HEK293 (cell line): Measurements from ENCODE around the gene ARHGDIA.
A peak's percentile ranks its signal among the peaks of the same experiment; 100 is the strongest.

Experiments
- CTCF ChIA-PET: fragments of 350-600 bp; formaldehyde crosslinking; extraction: SDS; loops from one replicate; lab custom pipeline; 2021; ENCODE audit warnings: antibody characterized with exemption; lab: Yijun Ruan, JAX
- POLR2A ChIA-PET: fragments of 300-600 bp; formaldehyde crosslinking; extraction: SDS; loops from one replicate; lab custom pipeline; 2020; ENCODE audit warnings: antibody characterized with exemption, inconsistent platforms; lab: Yijun Ruan, JAX
- H3K27ac ChIP-seq: fragments of 200-500 bp; sonication (Bioruptor generic); 2 replicates; pipeline ENCODE4 v1.5.1; 2014; ENCODE audit warnings: low read depth, low read length, control low read depth, inconsistent platforms; ENCODE audit errors: extremely low read depth
- H3K36me3 ChIP-seq, 2 experiments: fragments of 200-500 bp in 1 of 2; sonication (Bioruptor generic) in 1 of 2; 1 replicate in 1 of 2; 2 replicates in 1 of 2; pipeline ENCODE4 v1.5.1; 2014 to 2017; ENCODE audit warnings: inconsistent platforms in 2 of 2, low read length in 2 of 2; ENCODE audit not compliant: control insufficient read depth in 2 of 2, insufficient read depth in 1 of 2
- H3K4me1 ChIP-seq: fragments of 200-500 bp; sonication (Bioruptor generic); 2 replicates; pipeline ENCODE4 v1.5.1; 2014; ENCODE audit warnings: mild to moderate bottlenecking, low read length, inconsistent platforms; ENCODE audit not compliant: control insufficient read depth, insufficient read depth
- H3K4me3 ChIP-seq: 2 replicates; pipeline ENCODE4 v1.5.1; 2011; ENCODE audit warnings: low read depth, mild to moderate bottlenecking, control low read depth, low read length, moderate library complexity
- H3K9me3 ChIP-seq: fragments of 200-500 bp; sonication (Bioruptor generic); 2 replicates; pipeline ENCODE4 v1.5.1; 2014; ENCODE audit warnings: low read depth, low read length, inconsistent platforms; ENCODE audit not compliant: control insufficient read depth, insufficient read depth
- AEBP2 ChIP-seq: fragments of 450-650 bp; formaldehyde crosslinking; IDR thresholded peaks from 2 replicates; pipeline ENCODE4 v1.5.1; 2016; ENCODE audit warnings: missing biosample characterization, missing genetic modification characterization, borderline replicate concordance
- ATF2 ChIP-seq: fragments of 450-650 bp; formaldehyde crosslinking; IDR thresholded peaks from 2 replicates; pipeline ENCODE4 v1.5.1; 2016; ENCODE audit warnings: missing biosample characterization, missing genetic modification characterization, low read depth
- GLI4 ChIP-seq: fragments of 450-650 bp; formaldehyde crosslinking; IDR thresholded peaks from 2 replicates; pipeline ENCODE4 v1.5.1; 2016; ENCODE audit warnings: missing biosample characterization, missing genetic modification characterization
- PATZ1 ChIP-seq: fragments of 450-650 bp; formaldehyde crosslinking; IDR thresholded peaks from 2 replicates; pipeline ENCODE4 v1.5.1; 2016; ENCODE audit warnings: missing biosample characterization, missing genetic modification characterization
- SALL2 ChIP-seq: fragments of 450-650 bp; formaldehyde crosslinking; IDR thresholded peaks from 2 replicates; pipeline ENCODE4 v1.5.0; 2017; ENCODE audit warnings: missing biosample characterization, mild to moderate bottlenecking, missing genetic modification characterization, borderline replicate concordance
- SCRT1 ChIP-seq: fragments of 450-650 bp; formaldehyde crosslinking; IDR thresholded peaks from 2 replicates; pipeline ENCODE4 v1.5.1; 2016; ENCODE audit warnings: missing biosample characterization, missing genetic modification characterization, borderline replicate concordance
- SETDB1 ChIP-seq: IDR thresholded peaks from one replicate; pipeline ENCODE4 v1.6.1; 2017; ENCODE audit warnings: mild to moderate bottlenecking, low read length, moderate library complexity, mixed read lengths; ENCODE audit not compliant: insufficient read length
- WT1 ChIP-seq: fragments of 450-650 bp; formaldehyde crosslinking; IDR thresholded peaks from 2 replicates; pipeline ENCODE4 v1.5.1; 2016; ENCODE audit warnings: missing biosample characterization, missing genetic modification characterization
- ZBTB17 ChIP-seq: fragments of 450-650 bp; formaldehyde crosslinking; IDR thresholded peaks from 2 replicates; pipeline ENCODE4 v1.5.1; 2016; ENCODE audit warnings: missing biosample characterization, missing genetic modification characterization
- ZBTB21 ChIP-seq: fragments of 450-650 bp; formaldehyde crosslinking; IDR thresholded peaks from 2 replicates; pipeline ENCODE4 v1.5.1; 2017; ENCODE audit warnings: missing biosample characterization, missing genetic modification characterization
- ZBTB26 ChIP-seq: fragments of 450-650 bp; formaldehyde crosslinking; optimal IDR thresholded peaks from 2 replicates; pipeline ENCODE3; 2016; ENCODE audit warnings: missing biosample characterization, mild to moderate bottlenecking, missing genetic modification characterization
- ZBTB7A ChIP-seq: fragments of 450-650 bp; formaldehyde crosslinking; IDR thresholded peaks from 2 replicates; pipeline ENCODE4 v1.5.1; 2016; ENCODE audit warnings: low read depth, missing biosample characterization, missing genetic modification characterization
- ZNF140 ChIP-seq: fragments of 450-650 bp; formaldehyde crosslinking; IDR thresholded peaks from 2 replicates; pipeline ENCODE4 v1.5.1; 2016; ENCODE audit warnings: missing biosample characterization, missing genetic modification characterization
- ZNF146 ChIP-seq: fragments of 450-650 bp; formaldehyde crosslinking; IDR thresholded peaks from 2 replicates; pipeline ENCODE4 v1.5.1; 2016; ENCODE audit warnings: missing biosample characterization, missing genetic modification characterization
- ZNF274 ChIP-seq, 2 experiments: fragments of 200-500 bp in 1 of 2; fragments of 450-650 bp in 1 of 2; sonication (Bioruptor generic) in 1 of 2; formaldehyde crosslinking in 1 of 2; IDR thresholded peaks; 2 replicates each; pipeline versions ENCODE4 v1.5.1 to v1.6.1; 2014 to 2016; ENCODE audit warnings: borderline replicate concordance in 1 of 2, inconsistent platforms in 1 of 2, low read length in 1 of 2, missing biosample characterization in 1 of 2, missing genetic modification characterization in 1 of 2
- ZNF362 ChIP-seq: fragments of 450-650 bp; formaldehyde crosslinking; IDR thresholded peaks from 2 replicates; pipeline ENCODE4 v1.5.1; 2016; ENCODE audit warnings: missing biosample characterization, missing genetic modification characterization
- ZNF560 ChIP-seq: fragments of 450-650 bp; formaldehyde crosslinking; IDR thresholded peaks from 2 replicates; pipeline ENCODE4 v1.5.1; 2017; ENCODE audit warnings: missing biosample characterization, missing genetic modification characterization, borderline replicate concordance
- ZNF580 ChIP-seq: fragments of 450-650 bp; formaldehyde crosslinking; IDR thresholded peaks from 2 replicates; pipeline ENCODE4 v1.5.1; 2016; ENCODE audit warnings: missing biosample characterization, missing genetic modification characterization
- ZNF596 ChIP-seq: fragments of 450-650 bp; IDR thresholded peaks from 2 replicates; pipeline ENCODE4 v1.5.0; 2018; ENCODE audit warnings: missing biosample characterization, mild to moderate bottlenecking, missing genetic modification characterization, moderate library complexity
- ZNF621 ChIP-seq: fragments of 450-650 bp; formaldehyde crosslinking; IDR thresholded peaks from 2 replicates; pipeline ENCODE4 v1.5.1; 2017; ENCODE audit warnings: missing biosample characterization, missing genetic modification characterization
- ZNF707 ChIP-seq: fragments of 450-650 bp; formaldehyde crosslinking; IDR thresholded peaks from 2 replicates; pipeline ENCODE4 v1.5.1; 2016; ENCODE audit warnings: missing biosample characterization, missing genetic modification characterization
- ZNF768 ChIP-seq: fragments of 450-650 bp; formaldehyde crosslinking; IDR thresholded peaks from 2 replicates; pipeline ENCODE4 v1.5.1; 2018; ENCODE audit warnings: missing biosample characterization, mild to moderate bottlenecking, missing genetic modification characterization

ARHGDIA gene

GRCh38 chr17:81867991-81868673 is 3.0 kb downstream of the ARHGDIA start (continued):
- TF ChIP-seq PATZ1 (tag by site-specific recombination) (peak; percentile 93), ZBTB21 (tag by site-specific recombination) (0 out of 2 replicates have a peak, but pooled peaks have one; percentile 3), ZNF560 (tag by site-specific recombination) (no peak)

- H3K27ac ChIP-seq, result peak overlapping the region; percentile 100
- POLR2A ChIA-PET, result interaction anchor here (0.6 to 2.5 kb wide), 20 partner anchors 12 to 355 kb away, joined by 3 to 14 read pairs (median 4); partner anchors contain the start of genes ACTG1, ARL16, CENPX and FASN
- H3K4me3 ChIP-seq, result no peak overlapping the region
- H3K9me3 ChIP-seq, result no peaks in the 10 kb centered on the region
- peaks cover 12% of the 10 kb centered on the region; the same call in 1 of the 2 replicates for H3K4me1 ChIP-seq
- peaks cover 8 to 77% of the 10 kb centered on the region in 2 experiments; a peak in 2 of 3 replicates for H3K36me3 ChIP-seq
- CTCF ChIA-PET, result interaction anchor here (0.5 to 0.9 kb wide), 3 partner anchors 45 to 161 kb away, joined by 3 to 4 read pairs (median 3); no protein-coding TSS in a partner anchor
- no peak for TF ChIP-seq ZNF580 (tag by site-specific recombination)
- TF ChIP-seq ZNF621 (tag by site-specific recombination), result no peak
- no peak for TF ChIP-seq ZNF140 (tag by site-specific recombination)
- TF ChIP-seq ZBTB17 (tag by site-specific recombination), result peak; percentile 50; the same call in 1 of the 2 replicates
- TF ChIP-seq ZNF596, result no peak
- no peak for TF ChIP-seq AEBP2
- no peak; the same call in 1 of the 2 replicates for TF ChIP-seq GLI4 (tag by site-specific recombination)
- TF ChIP-seq WT1 (tag by site-specific recombination), result peak; percentile 57
- TF ChIP-seq SETDB1, result no peak
- TF ChIP-seq ZBTB26 (tag by site-specific recombination), result no peak
- TF ChIP-seq ZNF146, result no peak; the same call in 1 of the 2 replicates
- no peak for TF ChIP-seq SALL2
- TF ChIP-seq ZNF274 (IDR thresholded peaks at IDR 0.05; ENCODE audit: low read length), result no peak
- TF ChIP-seq ZNF274 (tag by site-specific recombination; IDR thresholded peaks at IDR 0.05; ENCODE audit: borderline replicate concordance), result no peak
- TF ChIP-seq ATF2 (tag by site-specific recombination), result no peak
- TF ChIP-seq ZBTB21 (tag by site-specific recombination), result no peak
- TF ChIP-seq PATZ1 (tag by site-specific recombination), result peak; percentile 94
- TF ChIP-seq SCRT1 (tag by site-specific recombination), result no peak
- TF ChIP-seq ZNF362, result no peak
- no peak for TF ChIP-seq ZNF707 (tag by site-specific recombination)
- no peak for TF ChIP-seq ZNF768 (tag by site-specific recombination)
- no peak for TF ChIP-seq ZBTB7A (tag by site-specific recombination)
These were observed 3.8 kb downstream of the ARHGDIA start for GRCh38 chr17:81867170-81867990.
